K562 (cell line): ENCODE data around the gene CRYZL1. TPM values are rescaled to one million over a fixed set of nuclear protein-coding genes. Genes with fewer than 3 reads are reported as not detected.

Source experiments
- ATAC-seq: fragments of 200-7000 bp; cut with Tn5 transposase; 3 replicates; pipeline ENCODE4 v1.9.1; 2020; ENCODE audit warnings: moderate library complexity
- BruUV-seq: library from RNA; stranded (reverse); fragments of 400-500 nt; replicated peaks from 2 replicates; lab custom pipeline; 2021; lab: Mats Ljungman, UMichigan
- CTCF ChIA-PET: fragments of 300-600 bp; formaldehyde crosslinking; extraction: SDS; loops from one replicate; lab custom pipeline; 2021; ENCODE audit warnings: low intra/inter-chr PET ratio; lab: Yijun Ruan, JAX
- POLR2A ChIA-PET: fragments of 300-600, 350-650 bp; sonication (Branson Sonifier 250); formaldehyde crosslinking; extraction: SDS; loops from one replicate; lab custom pipeline; 2021; ENCODE audit warnings: antibody characterized with exemption, inconsistent platforms; lab: Yijun Ruan, JAX
- DNase-seq, 4 experiments: peaks; one replicate each; pipeline versions ENCODE4 v3.0.0 to v3.0.0-alpha.2; 2011 to 2018; ENCODE audit warnings: low spot score in 3 of 4, mixed read lengths in 3 of 4; ENCODE audit errors: extremely low read depth in 1 of 4
- FAIRE-seq: peaks from 2 replicates; lab custom pipeline; 2011; peaks lifted over from hg19 to GRCh38; lab: Jason Lieb, UNC
- H2AFZ ChIP-seq: 2 replicates; pipeline ENCODE4 v1.6.0; 2011; ENCODE audit warnings: low read depth, low read length, control low read depth, inconsistent platforms
- H3K27ac ChIP-seq: fragments of 200-600 bp; 3 replicates; pipeline ENCODE4 v1.8.0; 2011; ENCODE audit warnings: low read depth, mild to moderate bottlenecking, control low read depth, inconsistent platforms, low read length, moderate library complexity, mixed read lengths; ENCODE audit errors: extremely low read depth
- H3K27me3 ChIP-seq, 2 experiments: fragments of 300-600 bp in 1 of 2; 2 replicates in 1 of 2; 3 replicates in 1 of 2; pipeline versions ENCODE4 v1.6.0 to v1.8.0; 2011; ENCODE audit warnings: inconsistent platforms in 2 of 2, low read length in 2 of 2, mild to moderate bottlenecking in 1 of 2, mixed read lengths in 1 of 2, moderate library complexity in 1 of 2; ENCODE audit not compliant: control insufficient read depth in 2 of 2, insufficient read depth in 2 of 2
- H3K36me3 ChIP-seq: fragments of 300-600 bp; 3 replicates; pipeline ENCODE4 v1.8.0; 2011; ENCODE audit warnings: mild to moderate bottlenecking, low read length, inconsistent platforms; ENCODE audit not compliant: control insufficient read depth, insufficient read depth
- H3K4me1 ChIP-seq, 2 experiments: fragments of 200-600 bp in 1 of 2; replicated peaks in 1 of 2; 2 replicates in 1 of 2; 3 replicates in 1 of 2; pipeline versions ENCODE4 v1.5.1 to v1.8.0; 2011; ENCODE audit warnings: inconsistent platforms in 2 of 2, low read length in 2 of 2, mild to moderate bottlenecking in 1 of 2, mixed read lengths in 1 of 2, moderate library complexity in 1 of 2; ENCODE audit not compliant: control insufficient read depth in 2 of 2, insufficient read depth in 2 of 2
- H3K4me2 ChIP-seq: 2 replicates; pipeline ENCODE4 v1.6.1; 2011; ENCODE audit warnings: low read length, control low read depth, inconsistent platforms, mixed read lengths; ENCODE audit not compliant: insufficient read depth
- H3K4me3 ChIP-seq: fragments of 200-600 bp; sonication (generic), shearing (Covaris generic); 2 replicates; pipeline ENCODE4 v1.5.1; 2016; ENCODE audit warnings: control low read depth, inconsistent platforms
- H3K79me2 ChIP-seq: fragments of 200-600 bp; 3 replicates; pipeline ENCODE4 v1.8.0; 2011; ENCODE audit warnings: low read length, inconsistent platforms; ENCODE audit not compliant: control insufficient read depth, insufficient read depth
- H3K9ac ChIP-seq, 2 experiments: 2 replicates each; pipeline versions ENCODE4 v1.6.0 to v1.6.1; 2011; ENCODE audit warnings: low read depth in 2 of 2, low read length in 2 of 2, control low read depth in 1 of 2, inconsistent platforms in 1 of 2, mild to moderate bottlenecking in 1 of 2, mixed read lengths in 1 of 2; ENCODE audit not compliant: insufficient read depth in 1 of 2
- H3K9me1 ChIP-seq: one replicate; pipeline ENCODE4 v1.6.0; 2011; ENCODE audit warnings: inconsistent platforms, mild to moderate bottlenecking, low read length, moderate library complexity; ENCODE audit not compliant: control insufficient read depth, insufficient read depth
- H3K9me3 ChIP-seq: replicated peaks from 2 replicates; pipeline ENCODE4 v1.5.1; 2011; ENCODE audit warnings: low read depth, low read length, inconsistent platforms; ENCODE audit not compliant: control insufficient read depth, insufficient read depth
- H4K20me1 ChIP-seq: replicated peaks from 2 replicates; pipeline ENCODE4 v1.6.1; 2011; ENCODE audit warnings: low read length, inconsistent platforms, mixed read lengths; ENCODE audit not compliant: control insufficient read depth, insufficient read depth
- IRF1 ChIP-seq: sonication (generic); formaldehyde crosslinking; IDR thresholded peaks from 2 replicates; pipeline ENCODE4 v1.8.0; 2022; ENCODE audit warnings: missing genetic modification reagents, mild to moderate bottlenecking, borderline replicate concordance
- MEF2D ChIP-seq: conservative IDR thresholded peaks from 2 replicates; pipeline ENCODE4 v1.6.1; 2016; ENCODE audit warnings: low read depth, missing genetic modification characterization, missing compliant biosample characterization
- ZC3H11A ChIP-seq: IDR thresholded peaks from 2 replicates; pipeline ENCODE4 v1.6.1; 2012; ENCODE audit warnings: low read depth, low read length, improper control_type of control experiment
- ZNF3 ChIP-seq: fragments of 250-450 bp; sonication (Bioruptor Pico); IDR thresholded peaks from 2 replicates; pipeline ENCODE4 v1.5.0; 2021; ENCODE audit warnings: mild to moderate bottlenecking, moderate library complexity
- ZNF561 ChIP-seq: fragments of 450-650 bp; formaldehyde crosslinking; conservative IDR thresholded peaks from 2 replicates; pipeline ENCODE4 v1.4.0; 2020; ENCODE audit warnings: mild to moderate bottlenecking, moderate library complexity
- WGBS: fragments of 100-300 bp; shearing (Covaris generic); methylation state at CpG from one replicate; pipeline ENCODE4 v1.1.6; 2016; ENCODE audit warnings: low coverage, mixed read lengths; ENCODE audit not compliant: insufficient coverage; ENCODE audit errors: missing lambda C conversion rate; 5-methylcytosine and 5-hydroxymethylcytosine counted together
- in situ Hi-C: fragments of 300-500 bp; cut with MboI; formaldehyde crosslinking; loops from 4 replicates; pipeline ENCODE4 v1.15.0; 2018; ENCODE audit warnings: inconsistent platforms, mixed read lengths
- intact Hi-C: fragments of 100-400 bp; cut with micrococcal nuclease; formaldehyde crosslinking; loops from 2 replicates; pipeline ENCODE4 v1.14.2; 2022
- polyA plus RNA-seq, 8 experiments: library from polyadenylated mRNA; depleted of rRNA in 4 of 8; stranded (reverse) in 5 of 8; unstranded in 3 of 8; fragments of >200 nt; fragmentation: Nextera tagmentation in 2 of 8; fragmentation: Illumina TruSeq in 1 of 8; extraction: Ambion mirVana in 2 of 8; extraction: Trizol in 1 of 8; gene quantifications; 2 replicates each; pipeline versions ENCODE4 v1.2.1 to v1.2.3, GENCODE V29; 2011 to 2014; ENCODE audit warnings: inconsistent platforms in 1 of 8, missing spikeins in 1 of 8
- total RNA-seq, 7 experiments: library from RNA; depleted of rRNA in 6 of 7; stranded (reverse); fragments of >200 nt in 6 of 7; fragmentation: Illumina TruSeq in 2 of 7; extraction: Trizol in 2 of 7; gene quantifications; 2 replicates each; pipeline versions ENCODE4 v1.2.1 to v1.2.3, GENCODE V29; 2011 to 2021; ENCODE audit warnings: low replicate concordance in 1 of 7
- TF ChIP-seq, protein P1 (sequence below): fragments of 450-650 bp; IDR thresholded peaks from 2 replicates; pipeline ENCODE4 v1.7.1; 2018; ENCODE audit warnings: mild to moderate bottlenecking, low read depth; ENCODE audit not compliant: partially characterized antibody

Gene CRYZL1
- total and polyA plus RNA-seq, 9 of the 15 experiments (the other 6 are each of a cell fraction or from before 2014, with no cell fraction given), result 19.9 to 98.2 (median 39.2) TPM

DNA sequence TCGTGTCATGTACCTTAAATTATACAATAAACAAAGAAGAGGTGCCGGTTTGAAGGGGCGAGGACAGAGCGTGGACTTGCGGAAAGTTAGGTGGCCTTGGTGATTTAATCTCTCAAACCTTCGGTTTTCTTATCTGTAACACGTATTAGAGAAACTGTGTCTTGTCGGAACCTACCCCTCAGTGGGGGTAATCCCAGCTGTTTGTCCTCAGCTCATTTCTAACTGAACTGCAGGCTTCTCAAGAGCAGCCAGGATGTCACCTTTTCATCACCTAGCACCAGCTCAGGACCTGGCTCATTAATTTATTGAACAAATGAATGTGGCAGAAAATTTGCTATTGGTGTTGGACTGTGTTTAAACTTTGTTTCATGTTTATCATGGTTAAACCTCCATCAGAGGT, 31.9 kb upstream of the CRYZL1 start:
- Histone ChIP-seq H3K9me3 (no peaks in the 10 kb centered on the region), H3K79me2 (no peaks in the 10 kb centered on the region), H3K36me3 (no peaks in the 10 kb centered on the region), H3K27ac (no peak overlapping the region), H3K27me3 (peaks cover 6% of the 10 kb centered on the region in 2 experiments; a peak in 4 of 5 replicates), H3K4me1 (no peaks in the 10 kb centered on the region), H4K20me1 (no peaks in the 10 kb centered on the region), H3K4me2 (no peak overlapping the region), H3K9ac (no peak overlapping the region), H3K9me1 (no peaks in the 10 kb centered on the region), H3K4me3 (no peak overlapping the region), H2AFZ (no peak overlapping the region)
- DNase-seq (no peak), ATAC-seq (no peak), FAIRE-seq (no peak)
- WGBS, result 4% methylated on average over 8 of the region's 8 CpGs
- ChIA-PET POLR2A (interaction anchor here (0.6 kb wide), 1 partner anchor 20 kb away, joined by 3 read pairs; no protein-coding TSS in a partner anchor), CTCF (no interaction called here)
- in situ Hi-C loops (no loop called here), intact Hi-C loops (no loop called here)
- BruUV-seq, result no TSS peak
- TF ChIP-seq ZC3H11A, result no peak
- no peak for TF ChIP-seq ZNF3 (CRISPR knock-in tag)
- TF ChIP-seq IRF1 (CRISPR knock-in tag), result no peak
- TF ChIP-seq, protein P1, sequence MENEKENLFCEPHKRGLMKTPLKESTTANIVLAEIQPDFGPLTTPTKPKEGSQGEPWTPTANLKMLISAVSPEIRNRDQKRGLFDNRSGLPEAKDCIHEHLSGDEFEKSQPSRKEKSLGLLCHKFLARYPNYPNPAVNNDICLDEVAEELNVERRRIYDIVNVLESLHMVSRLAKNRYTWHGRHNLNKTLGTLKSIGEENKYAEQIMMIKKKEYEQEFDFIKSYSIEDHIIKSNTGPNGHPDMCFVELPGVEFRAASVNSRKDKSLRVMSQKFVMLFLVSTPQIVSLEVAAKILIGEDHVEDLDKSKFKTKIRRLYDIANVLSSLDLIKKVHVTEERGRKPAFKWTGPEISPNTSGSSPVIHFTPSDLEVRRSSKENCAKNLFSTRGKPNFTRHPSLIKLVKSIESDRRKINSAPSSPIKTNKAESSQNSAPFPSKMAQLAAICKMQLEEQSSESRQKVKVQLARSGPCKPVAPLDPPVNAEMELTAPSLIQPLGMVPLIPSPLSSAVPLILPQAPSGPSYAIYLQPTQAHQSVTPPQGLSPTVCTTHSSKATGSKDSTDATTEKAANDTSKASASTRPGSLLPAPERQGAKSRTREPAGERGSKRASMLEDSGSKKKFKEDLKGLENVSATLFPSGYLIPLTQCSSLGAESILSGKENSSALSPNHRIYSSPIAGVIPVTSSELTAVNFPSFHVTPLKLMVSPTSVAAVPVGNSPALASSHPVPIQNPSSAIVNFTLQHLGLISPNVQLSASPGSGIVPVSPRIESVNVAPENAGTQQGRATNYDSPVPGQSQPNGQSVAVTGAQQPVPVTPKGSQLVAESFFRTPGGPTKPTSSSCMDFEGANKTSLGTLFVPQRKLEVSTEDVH, result no peak
- TF ChIP-seq MEF2D (tag), result no peak
- no peak for TF ChIP-seq ZNF561
